Right kidney (tissue), 1 donor: ENCODE measurements around the gene CRIP1.

Source experiments
- DNase-seq: peaks from one replicate; pipeline ENCODE4 v3.0.0-alpha.2; 2016

Gene CRIP1

DNA sequence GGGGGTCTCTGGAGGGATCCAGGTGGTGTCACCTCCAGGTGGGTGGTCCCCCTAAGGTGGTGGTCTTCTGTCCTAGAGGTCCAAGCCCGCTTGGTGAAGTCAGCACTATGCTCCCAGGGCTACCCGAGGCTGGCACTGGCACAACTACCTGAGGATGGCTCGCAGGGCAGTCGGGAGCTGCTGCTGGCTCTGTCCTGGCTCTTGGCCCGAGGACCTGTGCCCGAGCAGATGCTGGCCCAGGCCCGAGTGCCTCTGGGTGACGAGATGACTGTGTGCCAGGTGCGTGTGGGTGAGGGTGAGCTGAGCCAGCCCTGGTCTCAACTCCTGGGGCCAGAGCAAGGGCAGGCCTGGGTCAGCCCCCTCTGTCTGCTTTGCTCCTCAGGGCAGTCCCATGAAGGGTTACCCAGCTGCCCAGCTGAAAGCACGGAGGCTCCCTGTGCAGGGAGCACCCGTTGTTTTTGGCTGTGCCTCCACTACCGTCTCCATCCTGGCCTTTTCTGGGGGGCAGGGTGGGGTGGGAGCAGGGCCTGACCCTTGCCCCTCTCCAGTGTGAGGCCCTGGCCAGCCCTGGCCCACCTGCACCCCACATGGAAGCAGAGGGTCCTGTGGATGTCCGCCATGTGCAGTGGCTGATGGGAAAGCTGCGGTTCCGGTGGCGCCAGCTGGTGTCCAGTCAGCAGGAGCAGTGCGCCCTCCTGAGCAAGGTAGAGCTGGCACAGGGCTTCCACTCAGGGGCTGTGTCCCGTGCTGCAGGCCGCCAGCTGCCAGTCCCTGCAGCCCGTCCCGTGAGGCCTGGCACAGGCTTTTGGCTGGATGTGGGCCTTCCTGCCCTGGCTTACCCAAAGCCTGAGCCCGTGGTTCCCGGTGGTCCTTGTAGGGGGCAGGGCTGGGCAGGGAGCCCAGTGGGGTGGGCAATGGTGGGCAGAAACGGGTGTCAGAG lies 5.6 kb downstream of the CRIP1 start:
- no peak for DNase-seq

DNA sequence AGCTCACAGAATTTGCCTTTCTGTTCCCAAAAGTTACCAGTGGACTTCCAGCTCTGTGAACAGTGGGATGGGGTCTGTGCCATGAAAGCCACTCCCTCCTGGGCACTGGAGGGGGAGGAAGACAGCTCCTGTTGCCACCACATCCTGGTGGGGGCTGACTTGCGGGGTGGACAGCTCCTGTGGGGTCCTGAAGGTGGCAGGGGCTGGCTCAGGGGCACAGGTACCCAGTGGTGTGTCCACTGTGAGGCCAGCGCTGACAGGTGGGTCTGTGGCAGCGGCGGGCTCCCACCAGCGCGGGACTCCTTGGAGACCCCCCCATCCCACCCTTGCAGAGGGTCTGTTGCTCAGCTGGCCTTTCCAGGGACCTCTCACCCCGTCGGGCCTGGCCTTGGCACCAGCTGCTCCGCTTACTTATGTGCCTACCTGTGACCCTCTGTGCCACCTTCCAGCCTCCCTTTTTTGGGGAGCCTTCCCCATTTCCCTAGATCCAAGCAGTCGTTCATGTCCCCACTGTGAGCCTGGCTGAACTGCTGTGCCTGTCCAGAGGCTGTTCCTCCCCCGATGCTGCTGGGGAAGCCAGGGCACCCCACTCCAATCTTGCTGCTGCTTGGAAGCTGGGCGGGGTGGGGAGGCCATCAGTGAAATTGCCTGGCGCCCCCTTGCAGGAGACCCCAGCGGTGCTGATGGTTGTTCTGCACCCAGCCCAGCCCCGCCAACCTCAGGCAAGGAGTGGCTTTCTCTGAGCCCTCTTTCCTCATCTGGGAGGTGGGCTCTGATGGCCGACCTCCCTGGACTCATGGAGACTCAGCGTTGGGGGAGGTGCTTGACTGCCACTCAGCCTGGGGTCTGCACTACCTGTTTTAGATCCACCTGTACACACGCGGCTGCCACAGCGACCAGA lies 6.5 kb downstream of the CRIP1 start:
- DNase-seq, result no peak

DNA sequence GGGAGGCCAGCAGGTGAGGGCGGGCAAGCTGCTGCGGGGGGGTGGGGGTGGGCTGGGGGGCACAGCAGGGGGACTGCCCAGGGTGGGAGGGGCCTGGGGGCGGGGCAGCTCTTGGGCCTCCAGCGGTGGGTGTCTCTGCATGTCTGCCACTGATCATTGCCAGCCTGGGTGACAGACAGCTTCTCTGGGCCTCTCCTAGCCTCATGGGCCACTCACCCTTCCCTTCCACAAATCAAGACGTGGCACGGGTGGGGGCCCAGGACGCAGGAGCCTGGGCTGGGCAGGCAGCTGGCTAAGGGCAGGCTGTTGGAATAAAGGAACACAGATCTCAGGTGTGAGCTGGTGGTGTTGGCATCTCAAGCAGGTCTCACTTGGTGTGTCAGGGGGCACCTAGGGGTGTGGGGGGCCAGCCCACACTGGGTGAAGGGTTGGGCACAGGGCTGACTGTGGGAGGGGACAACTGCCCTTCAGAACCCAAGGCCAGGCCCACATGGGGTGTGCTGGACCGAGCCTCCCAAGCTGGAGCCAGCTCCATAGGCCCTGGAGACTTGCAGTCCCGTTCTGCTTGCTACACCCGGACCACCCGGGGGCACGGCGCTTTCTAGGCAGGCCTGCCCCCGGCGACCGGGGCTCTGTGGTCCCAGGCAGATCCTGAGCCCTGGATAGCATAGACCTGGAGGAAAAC lies 7.4 kb downstream of the CRIP1 start:
- no peak for DNase-seq

- DNase-seq, result no peak
Observed at GRCh38 chr14:105494606-105494929, 7.9 kb downstream of the CRIP1 start.

- no peak for DNase-seq
Observed at GRCh38 chr14:105495101-105495989, 8.7 kb downstream of the CRIP1 start.

DNA sequence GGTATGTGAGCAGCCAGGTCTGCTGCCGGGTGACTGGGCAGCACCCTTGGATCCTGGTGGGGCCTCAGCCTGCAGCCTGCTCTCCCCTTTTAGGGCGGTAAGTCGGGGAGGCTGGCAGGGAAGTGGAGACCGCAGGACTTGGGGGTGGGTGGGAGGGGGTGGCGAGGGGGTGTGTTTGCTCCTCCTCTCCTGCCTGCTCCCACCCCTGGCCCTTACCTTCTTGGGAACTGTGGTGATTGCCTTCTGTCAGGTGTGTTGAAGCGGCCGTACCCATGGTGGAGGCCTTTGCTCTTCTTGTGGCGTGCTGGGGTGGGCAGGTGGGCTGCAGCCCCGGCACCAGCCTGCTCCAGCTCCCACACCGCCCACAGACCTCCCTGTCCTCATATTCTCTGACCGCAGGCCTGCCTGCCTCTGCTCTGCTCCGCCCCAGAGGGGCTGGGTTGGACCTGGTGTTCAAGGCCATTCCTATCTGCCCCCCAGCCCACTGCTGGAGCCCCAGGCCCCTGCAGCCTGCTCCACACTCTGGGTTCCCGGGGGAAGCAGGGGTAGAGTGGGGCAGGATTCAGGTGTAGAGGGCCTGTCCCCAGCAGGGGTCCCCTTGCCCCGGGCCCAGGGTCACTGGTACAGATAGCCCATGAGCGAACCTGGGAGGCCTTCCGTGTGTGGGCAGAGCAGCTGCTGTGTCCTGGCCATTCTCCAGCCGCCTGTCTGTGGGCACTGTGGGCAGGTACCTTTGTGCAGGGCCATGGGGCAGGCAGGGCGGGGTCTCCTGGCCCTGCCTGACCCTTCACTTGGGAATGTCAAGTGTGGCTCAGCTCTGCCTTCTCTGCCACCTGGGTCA lies 9.5 kb downstream of the CRIP1 start:
- no peak for DNase-seq

GRCh38 chr14:105496831-105497591 lies 10.3 kb downstream of the CRIP1 start:
- DNase-seq, result no peak

GRCh38 chr14:105497671-105498429 lies 11.2 kb downstream of the CRIP1 start:
- no peak for DNase-seq

GRCh38 chr14:105498430-105499255 lies 12.0 kb downstream of the CRIP1 start:
- no peak for DNase-seq

DNA sequence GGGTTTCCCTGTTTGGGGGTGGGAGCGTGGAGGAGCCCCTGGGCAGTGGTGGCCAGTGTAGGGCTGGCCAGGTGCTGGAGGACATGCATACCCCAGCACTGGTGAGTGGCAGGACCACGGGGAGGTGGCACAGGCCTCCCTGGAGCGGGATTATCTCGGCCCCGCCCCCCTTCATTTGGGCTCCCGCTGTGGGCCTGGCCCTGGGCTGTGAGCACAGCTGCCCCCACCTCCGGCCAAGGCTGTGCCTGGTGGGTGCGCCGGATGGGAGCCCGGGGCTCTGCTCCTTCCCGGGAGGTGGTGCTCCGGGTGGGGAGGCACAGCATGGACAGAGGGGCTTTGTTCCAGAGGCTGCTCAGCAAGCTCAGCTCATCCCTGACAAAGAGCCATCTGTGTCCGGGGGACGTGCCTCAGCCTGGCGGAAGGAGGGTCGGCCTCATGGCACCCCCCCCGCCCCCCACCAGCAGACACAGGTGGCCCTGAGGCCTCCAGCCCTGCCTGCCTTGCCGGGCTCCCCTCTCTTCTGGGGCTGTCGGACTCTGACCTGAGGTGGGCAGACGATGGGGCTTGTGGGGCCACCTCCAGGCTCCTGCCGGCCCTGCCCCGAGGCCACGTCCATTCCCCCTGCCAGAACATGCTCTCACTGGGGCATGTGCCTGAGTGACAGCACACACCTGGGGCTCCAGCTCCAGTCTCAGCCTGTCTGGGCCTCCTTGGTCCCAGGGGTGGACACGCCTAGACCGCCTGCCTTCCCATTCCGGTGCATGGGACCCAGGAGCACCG lies 12.8 kb downstream of the CRIP1 start:
- no peak for DNase-seq

- DNase-seq, result no peak
Observed at GRCh38 chr14:105500036-105500725, 13.5 kb downstream of the CRIP1 start.

- no peak for DNase-seq
Observed at GRCh38 chr14:105500726-105501101, 14.0 kb downstream of the CRIP1 start.

GRCh38 chr14:105501504-105502291 lies 15.0 kb downstream of the CRIP1 start:
- DNase-seq, result no peak

GRCh38 chr14:105502446-105503295 lies 16.0 kb downstream of the CRIP1 start:
- no peak for DNase-seq

GRCh38 chr14:105503296-105503640 lies 16.6 kb downstream of the CRIP1 start:
- no peak for DNase-seq
